SK-N-SH (cell line): ENCODE results near the gene PIP5K1B. TPM values are rescaled to one million over a fixed set of nuclear protein-coding genes. Genes with fewer than 3 reads are reported as not detected.

Source experiments
- CTCF ChIA-PET: fragments of 300-600, 350-600 bp; formaldehyde crosslinking; extraction: SDS; loops from one replicate; lab custom pipeline; 2021; lab: Yijun Ruan, JAX
- POLR2A ChIA-PET: fragments of 350-600 bp; sonication (Branson Sonifier 250); formaldehyde crosslinking; extraction: SDS; loops from one replicate; lab custom pipeline; 2020; ENCODE audit warnings: antibody characterized with exemption, inconsistent platforms; lab: Yijun Ruan, JAX
- DNase-seq: peaks from one replicate; pipeline ENCODE4 v3.0.0; 2012
- H2AFZ ChIP-seq: fragments of 200-600 bp; sonication (generic); 2 replicates; pipeline ENCODE4 v1.8.1; 2016; ENCODE audit warnings: antibody characterized with exemption, mild to moderate bottlenecking, low read depth
- H3F3A ChIP-seq: fragments of 200-600 bp; sonication (generic); replicated peaks from 2 replicates; pipeline ENCODE3; 2016; ENCODE audit warnings: antibody characterized with exemption, mild to moderate bottlenecking; ENCODE audit not compliant: insufficient read depth
- H3K27ac ChIP-seq, 2 experiments: fragments of 200-500 bp in 1 of 2; fragments of 200-600 bp in 1 of 2; sonication (Bioruptor generic) in 1 of 2; sonication (generic), shearing (Covaris generic) in 1 of 2; 2 replicates each; pipeline versions ENCODE4 v1.5.1 to v1.6.1; 2014 to 2016; ENCODE audit warnings: low read depth in 2 of 2, inconsistent platforms in 1 of 2, low read length in 1 of 2, mild to moderate bottlenecking in 1 of 2, mixed read lengths in 1 of 2
- H3K27me3 ChIP-seq: fragments of 200-600 bp; sonication (generic), shearing (Covaris generic); 2 replicates; pipeline ENCODE4 v1.6.1; 2016; ENCODE audit warnings: mixed run types; ENCODE audit not compliant: insufficient read depth
- H3K36me3 ChIP-seq, 2 experiments: fragments of 200-500 bp in 1 of 2; fragments of 200-600 bp in 1 of 2; sonication (Bioruptor generic) in 1 of 2; sonication (generic) in 1 of 2; replicated peaks in 1 of 2; 2 replicates each; pipeline versions ENCODE3 to v1.5.1; 2014 to 2016; ENCODE audit warnings: low read length in 1 of 2, mild to moderate bottlenecking in 1 of 2; ENCODE audit not compliant: insufficient read depth in 2 of 2, control insufficient read depth in 1 of 2
- H3K4me1 ChIP-seq, 2 experiments: fragments of 200-500 bp in 1 of 2; fragments of 200-600 bp in 1 of 2; sonication (Bioruptor generic) in 1 of 2; sonication (generic), shearing (Covaris generic) in 1 of 2; 2 replicates each; pipeline versions ENCODE4 v1.5.1 to v1.6.1; 2014 to 2016; ENCODE audit warnings: low read depth in 1 of 2, low read length in 1 of 2, mixed run types in 1 of 2; ENCODE audit not compliant: insufficient read depth in 2 of 2, control insufficient read depth in 1 of 2
- H3K4me2 ChIP-seq: fragments of 200-600 bp; sonication (generic), shearing (Covaris generic); 2 replicates; pipeline ENCODE4 v1.6.1; 2017; ENCODE audit warnings: mixed run types
- H3K4me3 ChIP-seq, 2 experiments: fragments of 200-500 bp in 1 of 2; fragments of 200-600 bp in 1 of 2; sonication (Bioruptor generic) in 1 of 2; sonication (generic), shearing (Covaris generic) in 1 of 2; 2 replicates each; pipeline versions ENCODE4 v1.5.1 to v1.8.1; 2014 to 2016; ENCODE audit warnings: low read depth in 2 of 2, inconsistent platforms in 1 of 2, low read length in 1 of 2, mild to moderate bottlenecking in 1 of 2, mixed read lengths in 1 of 2, moderate library complexity in 1 of 2
- H3K79me2 ChIP-seq: fragments of 200-600 bp; sonication (generic); 2 replicates; pipeline ENCODE4 v1.8.1; 2017; ENCODE audit warnings: mild to moderate bottlenecking; ENCODE audit not compliant: insufficient read depth
- H3K9ac ChIP-seq: fragments of 200-600 bp; sonication (generic); 2 replicates; pipeline ENCODE4 v1.6.1; 2017; ENCODE audit warnings: mixed run types
- H3K9me2 ChIP-seq: fragments of 200-600 bp; sonication (generic); 2 replicates; pipeline ENCODE4 v1.6.1; 2017; ENCODE audit warnings: mixed run types
- H3K9me3 ChIP-seq: fragments of 200-600 bp; sonication (generic); 2 replicates; pipeline ENCODE4 v1.6.1; 2017; ENCODE audit warnings: mixed run types, mild to moderate bottlenecking, moderate library complexity
- H4K20me1 ChIP-seq: fragments of 200-600 bp; sonication (generic); 2 replicates; pipeline ENCODE4 v1.6.1; 2017; ENCODE audit warnings: mild to moderate bottlenecking, mixed run types; ENCODE audit not compliant: insufficient read depth
- CHD2 ChIP-seq: fragments of 150-350 bp; IDR thresholded peaks from 2 replicates; pipeline ENCODE4 v1.6.1; 2018; ENCODE audit warnings: low read length; ENCODE audit not compliant: partially characterized antibody
- EP300 ChIP-seq, 2 experiments: IDR thresholded peaks; 2 replicates each; pipeline versions ENCODE4 v1.4.0 to v1.6.1; 2012; ENCODE audit warnings: borderline replicate concordance in 1 of 2, low read depth in 1 of 2, low read length in 1 of 2
- EZH2phosphoT487 ChIP-seq: fragments of 200-600 bp; sonication (generic); IDR thresholded peaks from 2 replicates; pipeline ENCODE4 v1.6.1; 2017; ENCODE audit warnings: low read depth, mixed run types, mild to moderate bottlenecking, antibody characterized with exemption, moderate library complexity, borderline replicate concordance
- GATA2 ChIP-seq: sonication (generic); formaldehyde crosslinking; IDR thresholded peaks from 2 replicates; pipeline ENCODE4 v1.5.0; 2020; ENCODE audit warnings: mild to moderate bottlenecking, missing genetic modification reagents
- JUND ChIP-seq: IDR thresholded peaks from 2 replicates; pipeline ENCODE4 v1.4.0; 2012
- NRF1 ChIP-seq: IDR thresholded peaks from 2 replicates; pipeline ENCODE4 v1.6.1; 2012; ENCODE audit warnings: low read depth, mild to moderate bottlenecking, low read length
- RAD21 ChIP-seq: IDR thresholded peaks from 2 replicates; pipeline ENCODE4 v1.6.1; 2012; ENCODE audit warnings: mild to moderate bottlenecking, low read length
- RXRA ChIP-seq: IDR thresholded peaks from 2 replicates; pipeline ENCODE4 v1.4.0; 2012; ENCODE audit warnings: low read depth, mild to moderate bottlenecking, borderline replicate concordance
- SMC3 ChIP-seq: IDR thresholded peaks from 2 replicates; pipeline ENCODE4 v1.6.1; 2012; ENCODE audit warnings: low read depth, low read length, improper control_type of control experiment
- TAF1 ChIP-seq: IDR thresholded peaks from 2 replicates; pipeline ENCODE4 v1.6.1; 2012; ENCODE audit warnings: low read depth, mild to moderate bottlenecking, low read length, moderate library complexity, borderline replicate concordance
- YY1 ChIP-seq: IDR thresholded peaks from 2 replicates; pipeline ENCODE4 v1.4.0; 2012; ENCODE audit warnings: low read depth, mild to moderate bottlenecking
- WGBS: methylation state at CpG from one replicate; pipeline ENCODE4 v1.1.6; 2017; ENCODE audit warnings: low lambda C conversion rate; 5-methylcytosine and 5-hydroxymethylcytosine counted together
- polyA plus RNA-seq, 3 experiments: library from polyadenylated mRNA; depleted of rRNA; stranded (reverse); fragments of >200 nt; gene quantifications; 2 replicates each; pipeline ENCODE4 v1.2.3, GENCODE V29; 2012
- TF ChIP-seq, protein P1 (sequence below): fragments of 150-350 bp; IDR thresholded peaks from 2 replicates; pipeline ENCODE4 v1.6.1; 2016; ENCODE audit warnings: mild to moderate bottlenecking, low read depth, low read length

Gene PIP5K1B
- polyA plus RNA-seq, 1 of the 3 experiments (the other 2 are of a cell fraction), result not detected

- Histone ChIP-seq H3K27ac (no peak overlapping the region), H3K9me3 (no peaks in the 10 kb centered on the region), H3K9me2 (no peaks in the 10 kb centered on the region), H3K27me3 (peaks cover 14% of the 10 kb centered on the region; the same call in 1 of the 2 replicates), H3K79me2 (no peaks in the 10 kb centered on the region), H3K4me2 (no peak overlapping the region), H3K36me3 (no peaks in the 10 kb centered on the region), H3K4me1 (no peaks in the 10 kb centered on the region), H2AFZ (no peak overlapping the region)
- POLR2A ChIA-PET, result no interaction called here
- WGBS, result 0% methylated on average over 1 of the region's 1 CpG
- TF ChIP-seq EZH2phosphoT487, result no peak
- TF ChIP-seq, all 33 proteins: peak for 0
- H3K9ac ChIP-seq, result no peak overlapping the region
- no peak for DNase-seq
- no peaks in the 10 kb centered on the region for H3F3A ChIP-seq
- CTCF ChIA-PET, result no interaction called here
- H4K20me1 ChIP-seq, result no peaks in the 10 kb centered on the region
- H3K4me3 ChIP-seq, result no peak overlapping the region
Observed at GRCh38 chr9:68953771-68954170, 248.7 kb downstream of the PIP5K1B start.

GRCh38 chr9:68955330-68955729 lies 250.3 kb downstream of the PIP5K1B start:
- no peak overlapping the region for H3K4me3 ChIP-seq
- no peaks in the 10 kb centered on the region for H4K20me1 ChIP-seq
- H3K79me2 ChIP-seq, result no peaks in the 10 kb centered on the region
- 2% methylated on average over 4 of the region's 4 CpGs for WGBS
- H3K4me2 ChIP-seq, result no peak overlapping the region
- H3K27me3 ChIP-seq, result peaks cover 17% of the 10 kb centered on the region; the same call in 1 of the 2 replicates
- no peak overlapping the region for H2AFZ ChIP-seq
- CTCF ChIA-PET, result interaction anchor here (1.0 kb wide), 1 partner anchor 44 kb away, joined by 3 read pairs; no protein-coding TSS in a partner anchor
- no peak for DNase-seq
- H3K9me3 ChIP-seq, result no peaks in the 10 kb centered on the region
- H3F3A ChIP-seq, result no peaks in the 10 kb centered on the region
- no peaks in the 10 kb centered on the region for H3K4me1 ChIP-seq
- POLR2A ChIA-PET, result no interaction called here
- H3K9me2 ChIP-seq, result no peaks in the 10 kb centered on the region
- H3K9ac ChIP-seq, result no peak overlapping the region
- H3K36me3 ChIP-seq, result no peaks in the 10 kb centered on the region
- H3K27ac ChIP-seq, result no peak overlapping the region
- no peak for TF ChIP-seq RXRA
- TF ChIP-seq, protein P1, sequence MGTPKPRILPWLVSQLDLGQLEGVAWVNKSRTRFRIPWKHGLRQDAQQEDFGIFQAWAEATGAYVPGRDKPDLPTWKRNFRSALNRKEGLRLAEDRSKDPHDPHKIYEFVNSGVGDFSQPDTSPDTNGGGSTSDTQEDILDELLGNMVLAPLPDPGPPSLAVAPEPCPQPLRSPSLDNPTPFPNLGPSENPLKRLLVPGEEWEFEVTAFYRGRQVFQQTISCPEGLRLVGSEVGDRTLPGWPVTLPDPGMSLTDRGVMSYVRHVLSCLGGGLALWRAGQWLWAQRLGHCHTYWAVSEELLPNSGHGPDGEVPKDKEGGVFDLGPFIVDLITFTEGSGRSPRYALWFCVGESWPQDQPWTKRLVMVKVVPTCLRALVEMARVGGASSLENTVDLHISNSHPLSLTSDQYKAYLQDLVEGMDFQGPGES, result no peak

GRCh38 chr9:68957479-68957878 lies 252.4 kb downstream of the PIP5K1B start:
- TF ChIP-seq SMC3 (no peak), RAD21 (no peak), GATA2 (no peak), JUND (no peak), TAF1 (no peak), CHD2 (no peak), NRF1 (no peak), YY1 (no peak), EP300 (IDR thresholded peaks at IDR 0.05; ENCODE audit: borderline replicate concordance in 1 of 2, low read depth in 1 of 2, low read length in 1 of 2) (no peak)
- TF ChIP-seq, protein P1, result no peak
- TF ChIP-seq, all 33 proteins: peak for 0
- Histone ChIP-seq H3K27ac (no peak overlapping the region), H3K4me2 (no peak overlapping the region), H3F3A (no peaks in the 10 kb centered on the region), H3K9ac (no peak overlapping the region), H3K4me3 (no peak overlapping the region), H3K79me2 (no peaks in the 10 kb centered on the region), H3K9me2 (no peaks in the 10 kb centered on the region), H3K36me3 (no peaks in the 10 kb centered on the region), H2AFZ (no peak overlapping the region), H3K27me3 (peaks cover 26% of the 10 kb centered on the region; the same call in 1 of the 2 replicates), H4K20me1 (no peaks in the 10 kb centered on the region), H3K4me1 (no peaks in the 10 kb centered on the region), H3K9me3 (no peaks in the 10 kb centered on the region)
- DNase-seq, result no peak
- CTCF ChIA-PET, result no interaction called here
- 13% methylated on average over 1 of the region's 1 CpG for WGBS
- POLR2A ChIA-PET, result no interaction called here
